GM21528 (cell line): ENCODE data around the gene NUF2.
"Not testable (repeated sequence)": the region's sequence is repeated elsewhere in the genome, so short reads cannot be mapped to it uniquely, and the experiment has no call there.

ENCODE experiments used
- ATAC-seq: cut with Tn5 transposase; IDR thresholded peaks from one replicate; pipeline ENCODE4 v1.9.1; 2021; ENCODE audit warnings: mild to moderate bottlenecking, moderate library complexity; ENCODE audit not compliant: unreplicated experiment, low FRiP score

NUF2 gene

DNA sequence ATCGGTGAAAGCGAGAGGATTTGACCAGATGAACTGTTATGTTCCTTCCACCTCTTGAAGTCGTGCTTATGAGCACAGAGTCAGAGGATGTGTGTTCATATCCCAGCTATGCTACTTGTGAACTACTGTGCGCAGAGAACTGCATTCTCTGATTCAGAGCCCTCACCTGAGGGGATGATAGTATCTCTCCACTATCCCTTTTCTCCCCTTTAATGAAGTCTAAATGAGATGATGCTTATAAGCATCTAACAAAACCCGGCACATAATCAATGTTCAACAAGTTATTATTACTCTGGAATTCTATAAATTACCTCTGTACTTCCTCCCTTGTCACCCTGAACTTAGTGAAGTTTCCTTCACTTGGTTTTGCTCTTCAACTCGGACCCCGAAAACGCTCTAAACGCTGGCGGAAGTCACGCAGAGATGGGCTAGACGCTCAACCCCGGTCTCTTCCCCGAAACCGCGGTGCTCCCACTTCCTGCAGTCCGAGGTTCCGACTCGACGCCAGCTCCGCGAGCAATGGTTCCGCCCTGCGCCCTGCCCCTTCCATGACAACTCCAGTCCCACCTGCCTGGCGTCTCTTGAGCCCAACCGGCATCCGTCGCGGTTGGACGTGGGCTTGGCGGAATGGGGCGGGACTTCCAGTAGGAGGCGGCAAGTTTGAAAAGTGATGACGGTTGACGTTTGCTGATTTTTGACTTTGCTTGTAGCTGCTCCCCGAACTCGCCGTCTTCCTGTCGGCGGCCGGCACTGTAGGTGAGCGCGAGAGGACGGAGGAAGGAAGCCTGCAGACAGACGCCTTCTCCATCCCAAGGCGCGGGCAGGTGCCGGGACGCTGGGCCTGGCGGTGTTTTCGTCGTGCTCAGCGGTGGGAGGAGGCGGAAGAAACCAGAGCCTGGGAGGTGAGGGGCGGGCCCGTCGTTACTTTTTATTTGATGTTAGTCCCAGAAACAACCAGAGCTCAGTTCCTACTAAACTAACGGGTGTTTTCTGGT, at the start of gene NUF2:
TSS of gene NUF2 (plus strand) at position 644 of the 995 bp plus-strand sequence. CDS start 4,098 bp downstream, outside the sequence.
- peak; percentile 93 for ATAC-seq

GRCh38 chr1:163273766-163274441, 47.9 kb upstream of the NUF2 start:
- ATAC-seq: no peak

GRCh38 chr1:163275222-163275621, 46.5 kb upstream of the NUF2 start:
- ATAC-seq: no peak

- no peak for ATAC-seq
Observed at GRCh38 chr1:163278602-163279001, 43.2 kb upstream of the NUF2 start.

GRCh38 chr1:163284867-163285266, 36.9 kb upstream of the NUF2 start:
- ATAC-seq: not testable (repeated sequence)

DNA sequence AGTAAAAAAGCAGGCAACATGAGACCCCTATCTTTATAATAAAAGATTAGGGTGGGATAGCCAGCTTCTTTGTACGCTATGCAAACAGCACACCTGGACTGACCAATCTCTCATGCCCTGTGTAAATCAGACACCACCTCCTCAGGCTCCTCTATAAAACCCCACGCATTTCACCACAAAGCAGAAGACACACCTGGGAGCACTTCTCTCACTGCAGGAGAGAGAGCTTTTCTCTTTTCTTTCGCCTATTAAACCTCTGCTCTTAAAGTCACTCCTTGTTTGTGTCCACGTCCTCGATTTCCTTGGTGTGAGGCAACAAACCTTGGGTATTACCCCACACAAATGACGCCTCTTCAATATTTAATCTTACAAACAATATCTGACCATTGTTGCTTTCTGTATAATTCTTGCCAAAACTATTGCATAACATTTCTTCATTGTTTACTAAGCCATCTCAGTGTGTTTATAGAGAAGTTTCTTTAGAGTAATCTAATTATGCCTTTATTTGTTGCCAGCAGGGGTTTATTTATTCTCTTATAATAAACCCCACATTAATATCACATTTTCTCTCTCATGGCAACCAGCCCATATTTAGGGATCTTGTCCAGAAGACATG, 31.6 kb upstream of the NUF2 start:
- no peak for ATAC-seq

GRCh38 chr1:163291461-163291860, 30.3 kb upstream of the NUF2 start:
- ATAC-seq: no peak

DNA sequence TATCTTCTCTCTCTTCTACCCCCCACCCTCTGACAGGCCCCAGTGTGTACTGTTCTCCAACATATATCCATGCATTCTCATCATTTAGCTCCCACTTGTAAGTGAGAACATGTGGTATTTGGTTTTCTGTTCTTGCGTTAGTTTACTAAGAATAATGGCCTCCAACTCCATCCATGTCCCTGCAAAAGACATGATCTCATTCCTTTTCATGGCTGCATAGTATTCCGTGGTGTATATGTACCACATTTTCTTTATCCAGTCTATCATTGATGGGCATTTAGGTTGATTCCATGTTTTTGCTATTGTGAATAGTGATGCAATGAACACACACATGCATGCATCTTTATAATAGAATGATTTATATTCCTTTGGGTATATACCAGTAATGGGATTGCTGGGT, 29.6 kb upstream of the NUF2 start:
- ATAC-seq: not testable (repeated sequence)

GRCh38 chr1:163293497-163293896, 28.3 kb upstream of the NUF2 start:
- not testable (repeated sequence) for ATAC-seq

DNA sequence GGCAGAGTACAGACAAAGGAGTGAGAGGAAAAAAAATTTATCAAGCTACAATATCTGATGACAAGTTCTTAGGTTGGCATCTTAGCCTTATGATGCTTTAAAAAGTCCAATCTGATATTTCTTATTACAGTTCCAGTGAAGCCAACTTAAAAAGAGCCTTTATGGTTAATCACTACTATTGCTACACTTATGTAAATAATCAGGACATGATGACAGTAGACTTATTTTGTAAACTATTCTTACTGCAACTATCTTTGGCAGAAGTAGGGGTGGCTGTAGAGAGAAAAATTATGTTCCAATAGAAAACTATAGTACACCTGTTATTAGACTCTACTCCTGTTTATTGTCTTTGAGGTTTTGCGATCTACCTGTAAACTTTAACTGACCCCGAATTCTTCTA, 25.8 kb upstream of the NUF2 start:
- no peak for ATAC-seq

DNA sequence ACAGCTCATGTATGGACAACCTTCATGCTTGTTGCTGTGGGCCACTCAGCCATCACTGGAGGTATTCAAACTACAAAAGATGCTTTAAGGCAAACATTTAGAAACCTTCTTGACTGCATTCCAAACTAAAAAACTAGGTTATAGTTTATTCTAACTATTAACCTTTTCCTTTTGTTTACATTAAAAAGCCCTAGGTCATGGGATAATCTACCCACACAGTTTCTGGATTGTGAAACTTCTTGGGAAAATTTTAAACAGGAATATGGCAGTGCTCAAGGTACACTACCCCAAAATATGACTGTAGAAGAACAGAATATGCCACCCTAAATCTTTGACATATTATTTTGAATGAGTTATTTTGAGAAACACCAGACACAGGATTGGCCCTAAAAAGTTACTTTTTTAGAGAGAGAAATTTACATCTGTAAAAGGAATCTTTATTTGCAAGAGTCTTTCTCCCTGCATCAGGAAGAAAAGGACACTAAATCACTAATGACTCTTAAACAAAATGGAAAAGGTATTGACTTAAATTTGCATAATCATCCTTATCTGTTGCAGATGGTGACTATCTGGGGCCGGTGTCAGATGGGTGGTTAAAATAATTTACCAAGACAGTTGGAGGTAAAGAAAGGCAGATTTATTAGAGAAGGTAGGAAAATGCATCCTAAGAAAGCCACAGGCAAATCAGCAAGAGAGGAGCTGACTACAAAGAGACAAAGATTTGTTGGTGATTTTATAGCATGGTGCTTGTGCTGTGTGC, 25.1 kb upstream of the NUF2 start:
- no peak for ATAC-seq

DNA sequence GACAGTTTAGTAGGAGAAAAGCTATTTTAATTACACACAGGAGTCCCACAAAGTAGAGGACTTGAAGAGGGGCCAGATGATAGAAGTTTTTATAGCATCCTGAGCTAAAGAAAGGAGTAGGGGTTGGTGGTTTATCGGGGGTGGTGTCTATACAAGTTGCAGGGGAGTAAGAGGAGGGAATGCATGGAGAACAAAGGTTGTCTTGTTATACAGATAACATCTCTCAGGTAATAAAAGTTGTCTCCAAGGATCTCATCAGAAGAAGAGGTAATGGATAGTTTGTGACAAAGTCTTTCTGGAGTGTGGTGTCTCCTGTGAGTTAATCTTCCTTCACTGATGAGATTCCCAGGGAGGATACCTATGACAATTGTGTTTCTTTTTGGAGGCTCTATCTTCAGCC, 23.4 kb upstream of the NUF2 start:
- ATAC-seq: no peak

GRCh38 chr1:163300568-163300967, 21.2 kb upstream of the NUF2 start:
- ATAC-seq: no peak

- no peak for ATAC-seq
Observed at GRCh38 chr1:163303561-163303960, 18.2 kb upstream of the NUF2 start.

DNA sequence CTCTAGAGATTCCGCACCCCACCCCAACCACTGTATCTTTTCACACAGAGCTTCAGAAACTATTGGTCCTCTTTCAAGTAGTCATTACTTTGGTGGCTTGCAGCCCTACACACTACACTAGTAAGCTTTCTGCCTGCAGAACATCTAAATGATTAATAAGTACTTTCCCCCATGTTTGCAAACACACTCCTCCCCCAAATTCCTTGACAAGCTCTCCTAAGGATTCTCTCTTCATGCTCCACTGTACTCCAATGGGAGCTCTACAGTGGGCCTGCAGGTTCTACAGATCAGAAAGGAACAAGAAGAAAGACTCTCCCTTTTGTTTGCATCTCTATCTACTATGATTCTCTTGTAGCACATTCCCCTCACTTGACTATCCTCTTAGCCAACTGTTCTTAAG, 16.3 kb upstream of the NUF2 start:
- no peak for ATAC-seq

DNA sequence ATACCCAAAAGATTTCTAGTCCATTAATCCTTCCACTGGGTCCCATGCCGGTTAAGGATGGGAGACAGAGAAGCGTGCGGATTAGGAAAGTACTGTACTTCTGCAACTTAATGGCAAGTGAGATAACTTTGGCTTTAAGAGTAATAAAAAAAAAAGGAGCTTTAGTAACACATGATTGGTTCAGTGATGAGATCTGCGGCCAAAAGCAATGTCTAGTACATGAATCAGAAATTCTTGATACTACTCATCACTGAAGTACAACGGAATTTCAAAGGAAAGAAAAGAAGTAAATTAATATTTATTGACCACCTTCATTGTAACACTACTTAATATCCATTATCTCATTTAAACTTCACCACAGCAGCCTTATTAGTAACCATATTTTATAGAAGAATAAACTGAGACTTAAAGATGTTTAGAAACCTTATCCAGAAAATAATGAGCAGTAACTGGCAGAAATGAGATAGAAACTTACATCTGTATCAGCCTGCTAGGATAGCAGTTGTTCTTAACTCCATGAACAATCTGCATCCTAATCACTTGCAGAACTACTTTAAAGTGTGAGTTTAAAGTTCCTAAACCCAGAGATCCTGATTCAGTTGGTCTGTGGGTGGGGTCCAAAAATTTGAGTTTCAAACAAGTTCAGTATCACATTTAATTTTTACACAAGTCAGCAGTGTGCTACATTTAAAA, 14.1 kb upstream of the NUF2 start:
- no peak for ATAC-seq

GRCh38 chr1:163308811-163309210, 12.9 kb upstream of the NUF2 start:
- ATAC-seq: no peak

GRCh38 chr1:163315773-163316374, 5.9 kb upstream of the NUF2 start:
- ATAC-seq: no peak

GRCh38 chr1:163320891-163321290, 863 bp upstream of the NUF2 start:
- ATAC-seq: no peak
